GM23248 (cell line): ENCODE measurements around the gene DLG2. TPM values are rescaled to one million over a fixed set of nuclear protein-coding genes. Genes with fewer than 3 reads are reported as not detected.
"Not testable (repeated sequence)": the region's sequence is repeated elsewhere in the genome, so short reads cannot be mapped to it uniquely, and the experiment has no call there.

ENCODE experiments used
- DNase-seq: peaks from one replicate; pipeline ENCODE4 v3.0.0-alpha.2; 2015
- H2AFZ ChIP-seq: fragments of 200-600 bp; sonication (generic); 2 replicates; pipeline ENCODE4 v1.6.1; 2016; ENCODE audit warnings: antibody characterized with exemption
- H3F3A ChIP-seq: fragments of 200-600 bp; sonication (generic); 2 replicates; pipeline ENCODE4 v1.6.1; 2016; ENCODE audit warnings: mild to moderate bottlenecking, antibody characterized with exemption, mixed run types; ENCODE audit not compliant: insufficient read depth
- H3K27ac ChIP-seq: fragments of 200-600 bp; sonication (generic); 2 replicates; pipeline ENCODE4 v1.5.1; 2016; ENCODE audit warnings: mild to moderate bottlenecking
- H3K27me3 ChIP-seq: fragments of 200-600 bp; sonication (generic); replicated peaks from 2 replicates; pipeline ENCODE4 v1.6.1; 2016; ENCODE audit warnings: mild to moderate bottlenecking; ENCODE audit not compliant: insufficient read depth
- H3K36me3 ChIP-seq: fragments of 200-600 bp; sonication (generic); 2 replicates; pipeline ENCODE4 v1.6.1; 2016; ENCODE audit warnings: low read depth, mild to moderate bottlenecking
- H3K4me1 ChIP-seq: fragments of 200-600 bp; sonication (generic); 2 replicates; pipeline ENCODE4 v1.6.1; 2016; ENCODE audit warnings: mild to moderate bottlenecking; ENCODE audit not compliant: insufficient read depth
- H3K4me2 ChIP-seq: fragments of 200-600 bp; sonication (generic); one replicate; pipeline ENCODE4 v1.6.1; 2016; ENCODE audit warnings: mild to moderate bottlenecking; ENCODE audit not compliant: unreplicated experiment
- H3K4me3 ChIP-seq: fragments of 200-600 bp; sonication (generic); 2 replicates; pipeline ENCODE4 v1.5.1; 2016; ENCODE audit warnings: mild to moderate bottlenecking
- H3K79me2 ChIP-seq: fragments of 200-600 bp; sonication (generic); 2 replicates; pipeline ENCODE4 v1.6.1; 2016; ENCODE audit warnings: mild to moderate bottlenecking; ENCODE audit not compliant: insufficient read depth
- H3K9ac ChIP-seq: fragments of 200-600 bp; sonication (generic); 2 replicates; pipeline ENCODE4 v1.6.1; 2016; ENCODE audit warnings: mild to moderate bottlenecking
- H3K9me2 ChIP-seq: fragments of 200-600 bp; sonication (generic); 2 replicates; pipeline ENCODE4 v1.6.1; 2016; ENCODE audit warnings: mixed run types, mild to moderate bottlenecking, moderate library complexity; ENCODE audit not compliant: insufficient read depth
- H3K9me3 ChIP-seq: fragments of 200-600 bp; sonication (generic); one replicate; pipeline ENCODE4 v1.6.1; 2017; ENCODE audit warnings: low read depth
- H4K20me1 ChIP-seq: fragments of 200-600 bp; sonication (generic); 2 replicates; pipeline ENCODE4 v1.6.0; 2016; ENCODE audit not compliant: insufficient read depth
- EZH2 ChIP-seq: fragments of 200-600 bp; sonication (generic); IDR thresholded peaks from 2 replicates; pipeline ENCODE4 v1.6.1; 2018; ENCODE audit warnings: antibody characterized with exemption, mild to moderate bottlenecking; ENCODE audit not compliant: insufficient read depth, poor library complexity, severe bottlenecking
- EZH2phosphoT487 ChIP-seq: fragments of 200-600 bp; sonication (generic); IDR thresholded peaks from 2 replicates; pipeline ENCODE4 v1.6.1; 2018; ENCODE audit warnings: antibody characterized with exemption, moderate library complexity, mild to moderate bottlenecking, low read depth; ENCODE audit not compliant: insufficient read depth
- WGBS, 2 experiments: methylation state at CpG; one replicate each; pipeline ENCODE4 v1.1.6; 2015 to 2017; ENCODE audit warnings: low lambda C conversion rate in 2 of 2, low coverage in 1 of 2; ENCODE audit errors: missing lambda C conversion rate in 2 of 2; 5-methylcytosine and 5-hydroxymethylcytosine counted together
- in situ Hi-C: fragments of 300-500 bp; cut with MboI; formaldehyde crosslinking; loops from 2 replicates; pipeline ENCODE4 v1.15.0; 2020
- polyA plus RNA-seq: library from polyadenylated mRNA; unstranded; fragments of >200 nt; fragmentation: Nextera tagmentation; extraction: Ambion mirVana; gene quantifications from 2 replicates; pipeline ENCODE4 v1.2.1, GENCODE V29; 2016
- total RNA-seq: library from RNA; depleted of rRNA; stranded (reverse); fragments of >200 nt; shearing (Covaris generic); gene quantifications from 2 replicates; pipeline ENCODE4 v1.2.3, GENCODE V29; 2014

Gene DLG2
- total and polyA plus RNA-seq, 2 experiments from 2014 or later: 1.1 to 1.7 TPM

DNA sequence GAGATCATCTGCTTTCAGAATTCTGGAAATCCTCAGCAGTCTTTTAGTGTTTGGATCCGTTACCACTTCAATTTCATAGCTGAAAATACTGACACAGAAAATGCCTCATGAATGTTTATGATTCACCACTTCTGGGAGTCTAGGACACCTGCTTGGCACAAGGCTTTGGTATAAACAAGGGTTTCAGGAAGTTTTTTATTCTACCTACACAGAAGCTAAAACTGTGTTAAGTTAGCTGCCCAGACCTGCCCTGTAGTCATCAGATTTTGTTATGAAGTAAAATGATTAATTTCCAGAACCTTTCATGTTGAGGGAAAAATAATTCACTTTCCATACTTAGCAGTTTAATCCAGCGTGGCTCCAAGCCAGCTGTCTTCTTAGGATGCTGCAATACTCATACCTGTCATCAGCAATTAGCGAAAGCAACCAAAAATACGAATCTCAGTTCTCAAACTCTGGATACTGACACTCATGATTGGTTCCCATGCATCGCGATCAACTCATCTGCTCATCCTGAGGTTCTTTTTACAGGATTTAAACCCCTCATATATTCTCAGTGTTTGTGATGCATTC is 1882.4 kb downstream of the DLG2 start:
- H2AFZ ChIP-seq: no peak overlapping the region
- WGBS, 2 experiments: 47 to 50% methylated on average over 6 of the region's 6 CpGs
- in situ Hi-C loops: no loop called here
- H3K4me3 ChIP-seq: no peak overlapping the region
- no peaks in the 10 kb centered on the region for H3F3A ChIP-seq
- H3K4me1 ChIP-seq: no peaks in the 10 kb centered on the region
- H3K79me2 ChIP-seq: no peaks in the 10 kb centered on the region
- no peak overlapping the region for H3K27ac ChIP-seq
- H3K27me3 ChIP-seq: peaks cover 15% of the 10 kb centered on the region
- no peaks in the 10 kb centered on the region for H3K9me3 ChIP-seq
- no peak overlapping the region for H3K4me2 ChIP-seq
- no peak overlapping the region for H3K9ac ChIP-seq
- no peaks in the 10 kb centered on the region for H3K36me3 ChIP-seq
- no peaks in the 10 kb centered on the region for H3K9me2 ChIP-seq
- TF ChIP-seq EZH2phosphoT487: no peak
- TF ChIP-seq EZH2: no peak
- DNase-seq: no peak
- no peaks in the 10 kb centered on the region for H4K20me1 ChIP-seq

DNA sequence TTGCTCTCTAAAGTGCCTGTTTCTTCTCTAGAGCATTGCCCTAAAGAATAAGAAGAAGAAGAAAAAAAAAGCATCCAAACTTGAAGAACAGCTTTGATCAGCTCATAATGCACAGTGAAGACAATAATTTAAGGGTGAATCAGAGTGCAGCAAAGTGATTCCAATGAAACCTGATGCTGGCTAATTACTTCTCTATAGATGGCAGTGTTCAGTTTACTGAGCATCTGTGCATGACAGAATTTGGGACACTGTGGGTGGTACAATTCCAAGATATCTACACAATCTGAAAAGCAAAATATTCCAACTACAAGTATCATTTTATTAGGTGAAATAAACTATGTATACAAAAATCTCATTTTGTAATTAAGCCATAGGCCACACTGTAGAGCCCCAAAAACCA is 1890.5 kb downstream of the DLG2 start:
- DNase-seq: peak; percentile 2
- Histone ChIP-seq H2AFZ (no peak overlapping the region), H3K27me3 (peaks cover 21% of the 10 kb centered on the region), H4K20me1 (no peaks in the 10 kb centered on the region), H3K27ac (no peak overlapping the region), H3K36me3 (no peaks in the 10 kb centered on the region), H3K4me2 (no peak overlapping the region), H3F3A (no peaks in the 10 kb centered on the region), H3K4me1 (no peaks in the 10 kb centered on the region), H3K9me3 (no peaks in the 10 kb centered on the region), H3K9me2 (no peaks in the 10 kb centered on the region), H3K9ac (no peak overlapping the region), H3K79me2 (no peaks in the 10 kb centered on the region), H3K4me3 (no peak overlapping the region)
- in situ Hi-C loops: no loop called here
- no peak for TF ChIP-seq EZH2phosphoT487
- TF ChIP-seq EZH2: no peak

DNA sequence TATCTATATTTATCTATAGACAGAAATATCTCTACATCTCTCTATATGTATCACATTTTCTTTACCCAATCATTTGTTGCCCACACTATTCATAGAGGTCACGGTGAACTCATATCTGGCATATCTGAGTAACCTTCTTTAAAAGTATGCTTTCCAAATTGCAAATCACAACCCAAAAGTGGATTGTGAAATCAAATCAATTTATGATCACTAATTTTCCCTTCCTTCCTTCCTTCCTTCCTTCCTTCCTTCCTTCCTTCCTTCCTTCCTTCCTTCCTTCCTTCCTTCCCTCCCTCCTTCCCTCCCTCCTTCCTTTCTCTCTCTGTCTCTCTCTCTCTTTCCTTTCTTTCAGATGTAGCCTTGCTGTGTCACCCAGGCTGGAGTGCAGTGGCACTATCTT is 1893.0 kb downstream of the DLG2 start:
- no peak overlapping the region for H3K4me2 ChIP-seq
- no peaks in the 10 kb centered on the region for H3F3A ChIP-seq
- no peaks in the 10 kb centered on the region for H3K79me2 ChIP-seq
- in situ Hi-C loops: no loop called here
- H2AFZ ChIP-seq: no peak overlapping the region
- no peak overlapping the region for H3K9ac ChIP-seq
- no peak overlapping the region for H3K27ac ChIP-seq
- 95 to 96% methylated on average over 1 of the region's 1 CpG for WGBS, 2 experiments
- no peaks in the 10 kb centered on the region for H3K4me1 ChIP-seq
- TF ChIP-seq EZH2: no peak
- TF ChIP-seq EZH2phosphoT487: no peak
- peaks cover 12% of the 10 kb centered on the region; the same call in 1 of the 2 replicates for H3K27me3 ChIP-seq
- H3K9me3 ChIP-seq: no peaks in the 10 kb centered on the region
- no peak overlapping the region for H3K4me3 ChIP-seq
- no peak for DNase-seq
- no peaks in the 10 kb centered on the region for H4K20me1 ChIP-seq
- H3K9me2 ChIP-seq: no peaks in the 10 kb centered on the region
- H3K36me3 ChIP-seq: no peaks in the 10 kb centered on the region

DNA sequence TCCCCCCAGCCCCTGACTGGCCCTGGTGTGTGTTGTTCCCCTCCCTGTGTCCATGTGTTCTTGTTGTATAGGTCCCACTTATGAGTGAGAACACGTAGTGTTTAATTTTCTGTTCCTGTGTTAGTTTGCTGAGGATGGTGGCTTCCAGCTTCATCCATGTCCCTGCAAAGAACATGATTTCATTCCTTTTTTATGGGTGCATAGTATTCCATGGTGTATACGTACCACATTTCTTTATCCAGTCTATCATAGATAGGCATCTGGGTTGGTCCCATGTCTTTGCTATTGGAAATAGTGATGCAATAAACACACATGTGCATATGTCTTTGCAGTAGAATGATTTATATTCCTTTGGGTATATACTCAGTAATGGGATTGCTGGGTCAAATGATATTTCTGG is 1895.9 kb downstream of the DLG2 start:
- H3K4me1 ChIP-seq, H4K20me1 ChIP-seq, H3K9me3 ChIP-seq, H3K4me3 ChIP-seq, DNase-seq, H3K4me2 ChIP-seq, H3K79me2 ChIP-seq, H3K9ac ChIP-seq, H3K36me3 ChIP-seq, H3K27ac ChIP-seq, H2AFZ ChIP-seq, in situ Hi-C loops, H3K27me3 ChIP-seq, H3K9me2 ChIP-seq, H3F3A ChIP-seq: not testable (repeated sequence)
- WGBS, 2 experiments: 71 to 76% methylated on average over 2 of the region's 2 CpGs

DNA sequence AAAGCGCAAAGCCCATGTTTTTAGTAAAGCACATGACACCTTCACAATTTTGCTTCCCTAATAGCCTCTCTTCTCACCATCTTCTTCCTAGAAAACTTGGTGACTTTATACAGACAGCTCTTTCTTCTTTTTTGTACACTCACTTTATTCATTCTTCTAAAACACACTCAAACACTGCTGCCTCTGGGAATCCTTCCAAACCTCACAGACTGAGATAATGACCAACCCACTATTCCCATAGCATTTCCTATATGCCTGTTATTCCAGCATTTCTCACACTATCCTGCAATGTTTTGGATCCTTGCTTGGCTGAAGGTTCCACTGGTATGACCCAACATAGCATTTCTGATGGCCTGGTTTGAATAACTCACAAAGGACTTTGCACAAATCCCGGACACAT is 1898.9 kb downstream of the DLG2 start:
- Histone ChIP-seq H3K4me2 (no peak overlapping the region), H3K27ac (no peak overlapping the region), H3K4me1 (peaks cover 9% of the 10 kb centered on the region; the same call in 1 of the 2 replicates), H4K20me1 (no peaks in the 10 kb centered on the region), H3K9me3 (no peaks in the 10 kb centered on the region), H3K9me2 (no peaks in the 10 kb centered on the region), H2AFZ (no peak overlapping the region), H3K36me3 (no peaks in the 10 kb centered on the region), H3F3A (peaks cover 3% of the 10 kb centered on the region; the same call in 1 of the 2 replicates), H3K4me3 (no peak overlapping the region), H3K79me2 (no peaks in the 10 kb centered on the region), H3K27me3 (no peaks in the 10 kb centered on the region; the same call in 1 of the 2 replicates), H3K9ac (no peak overlapping the region)
- WGBS, 2 experiments: 89 to 90% methylated on average over 2 of the region's 2 CpGs
- no peak for DNase-seq
- in situ Hi-C loops: loop anchor here (10.0 kb wide), 1 partner anchor 443 kb away; the partner anchor contains the start of gene CCDC90B
- TF ChIP-seq EZH2phosphoT487: no peak
- TF ChIP-seq EZH2: no peak
